CD4-positive, alpha-beta T cell (primary cell): ENCODE measurements around the gene COL4A2. TPM values are rescaled to one million over a fixed set of nuclear protein-coding genes. Genes with fewer than 3 reads are reported as not detected.

Experiments
- ATAC-seq: fragments of 200-7000 bp; cut with Tn5 transposase; one replicate; pipeline ENCODE4 v1.10.0; 2022; ENCODE audit warnings: mild to moderate bottlenecking; ENCODE audit not compliant: poor library complexity
- CTCF ChIA-PET: fragments of 350-600 bp; sonication (Branson Sonifier 250); formaldehyde crosslinking; loops from one replicate; lab custom pipeline; 2021; ENCODE audit warnings: antibody characterized with exemption, inconsistent platforms; lab: Charles Lee
- POLR2A ChIA-PET: fragments of 350-600 bp; sonication (Branson Sonifier 250); formaldehyde crosslinking; loops from one replicate; lab custom pipeline; 2021; ENCODE audit warnings: antibody characterized with exemption, inconsistent platforms; lab: Charles Lee
- DNase-seq, 14 experiments: peaks; one replicate each; pipeline ENCODE4 v3.0.0-alpha.2; 2013 to 2020; ENCODE audit warnings: mixed read lengths in 2 of 14
- H3K27ac ChIP-seq, 2 donors: one replicate each; pipeline versions ENCODE4 v1.5.1 to v1.7.0; 2013; ENCODE audit warnings: low read length in 2 of 2, low read depth in 1 of 2, mild to moderate bottlenecking in 1 of 2
- H3K27me3 ChIP-seq, 2 experiments: 1 replicate in 1 of 2; 2 replicates in 1 of 2; pipeline versions ENCODE4 v1.6.1 to v1.7.0; 2013; ENCODE audit warnings: low read length in 2 of 2, control low read depth in 1 of 2, mild to moderate bottlenecking in 1 of 2, moderate library complexity in 1 of 2; ENCODE audit not compliant: insufficient read depth in 2 of 2, control insufficient read depth in 1 of 2
- H3K36me3 ChIP-seq: one replicate; pipeline ENCODE4 v1.6.1; 2013; ENCODE audit warnings: low read length, control low read depth; ENCODE audit not compliant: insufficient read depth
- H3K4me1 ChIP-seq: one replicate; pipeline ENCODE4 v1.6.1; 2013; ENCODE audit warnings: low read length, control low read depth; ENCODE audit not compliant: insufficient read depth
- H3K4me3 ChIP-seq: one replicate; pipeline ENCODE4 v1.5.1; 2013; ENCODE audit warnings: mild to moderate bottlenecking, low read length, moderate library complexity
- H3K9me3 ChIP-seq, 2 experiments: 1 replicate in 1 of 2; 2 replicates in 1 of 2; pipeline versions ENCODE4 v1.6.1 to v1.7.0; 2013; ENCODE audit warnings: low read length in 2 of 2, mild to moderate bottlenecking in 2 of 2, control low read depth in 1 of 2, moderate library complexity in 1 of 2; ENCODE audit not compliant: control insufficient read depth in 1 of 2, insufficient read depth in 1 of 2
- H3K27ac Mint-ChIP-seq: one replicate; pipeline ENCODE4 v1.8.0; 2020; ENCODE audit warnings: mixed read lengths
- H3K27me3 Mint-ChIP-seq: one replicate; pipeline ENCODE4 v1.8.0; 2021; ENCODE audit warnings: mixed read lengths
- H3K36me3 Mint-ChIP-seq: one replicate; pipeline ENCODE4 v1.8.0; 2021; ENCODE audit warnings: low read depth, mixed read lengths
- H3K4me1 Mint-ChIP-seq: one replicate; pipeline ENCODE4 v1.8.0; 2021; ENCODE audit warnings: low read depth, mixed read lengths
- H3K4me3 Mint-ChIP-seq: one replicate; pipeline ENCODE4 v1.8.0; 2020; ENCODE audit warnings: mild to moderate bottlenecking, mixed read lengths
- H3K9me3 Mint-ChIP-seq: one replicate; pipeline ENCODE4 v1.8.0; 2020; ENCODE audit warnings: mixed read lengths
- CTCF ChIP-seq: fragments of 200-600 bp; IDR thresholded peaks from one replicate; pipeline ENCODE4 v1.8.0; 2022; ENCODE audit warnings: antibody characterized with exemption, mild to moderate bottlenecking
- intact Hi-C, 2 experiments: fragments of 100-400 bp; cut with DNase I in 1 of 2; cut with micrococcal nuclease in 1 of 2; formaldehyde crosslinking; loops; one replicate each; pipeline versions ENCODE4 v1.15.1 to v1.9.0; 2023 to 2025; cut with DNase I, micrococcal nuclease
- total RNA-seq, 174 experiments: library from RNA in 2 of 174; stranded (reverse) in 2 of 174; gene quantifications; one replicate each; pipeline ENCODE4 v1.2.3 and lab custom pipeline; 2021 to 2026

COL4A2 gene
- total RNA-seq, 2 experiments from 2014 or later = not detected

- intact Hi-C loops = no loop called here
- H3K27ac ChIP-seq = no peak overlapping the region
- no peak overlapping the region for H3K4me3 ChIP-seq
- Mint-ChIP-seq H3K4me3 (no peak overlapping the region), H3K4me1 (no peaks in the 10 kb centered on the region), H3K36me3 (no peaks in the 10 kb centered on the region), H3K27ac (no peak overlapping the region), H3K9me3 (no peaks in the 10 kb centered on the region), H3K27me3 (peaks cover 46% of the 10 kb centered on the region)
- ATAC-seq (no peak), DNase-seq (no peak)
- no peaks in the 10 kb centered on the region for H3K4me1 ChIP-seq
- POLR2A ChIA-PET = no interaction called here
- H3K27me3 ChIP-seq = peaks cover 4 to 11% of the 10 kb centered on the region in 2 experiments
- no peaks in the 10 kb centered on the region for H3K36me3 ChIP-seq
- CTCF ChIA-PET = no interaction called here
- no peak for TF ChIP-seq CTCF
- peaks cover 0 to 7% of the 10 kb centered on the region in 2 experiments for H3K9me3 ChIP-seq
These were observed 44.4 kb upstream of the COL4A2 start for GRCh38 chr13:110262508-110263291.

- H3K27me3 Mint-ChIP-seq = peaks cover 46% of the 10 kb centered on the region
These were observed 43.7 kb upstream of the COL4A2 start for GRCh38 chr13:110263404-110263803.

GRCh38 chr13:110263888-110264287 is 43.2 kb upstream of the COL4A2 start:
- CTCF ChIA-PET = no interaction called here
- Mint-ChIP-seq H3K27me3 (peaks cover 46% of the 10 kb centered on the region), H3K4me1 (no peaks in the 10 kb centered on the region), H3K4me3 (no peak overlapping the region), H3K36me3 (no peaks in the 10 kb centered on the region), H3K9me3 (no peaks in the 10 kb centered on the region), H3K27ac (no peak overlapping the region)
- Histone ChIP-seq H3K27me3 (peaks cover 4 to 9% of the 10 kb centered on the region in 2 experiments), H3K36me3 (no peaks in the 10 kb centered on the region), H3K4me1 (no peaks in the 10 kb centered on the region), H3K27ac (no peak overlapping the region), H3K9me3 (peaks cover 0 to 7% of the 10 kb centered on the region in 2 experiments), H3K4me3 (no peak overlapping the region)
- DNase-seq (no peak), ATAC-seq (no peak)
- no peak for TF ChIP-seq CTCF
- intact Hi-C loops = no loop called here
- POLR2A ChIA-PET = no interaction called here

More at GRCh38 chr13:110263404-110263803, 43.7 kb upstream of the COL4A2 start:
- no peak for TF ChIP-seq CTCF
- no peaks in the 10 kb centered on the region for H3K9me3 Mint-ChIP-seq
- H3K4me3 Mint-ChIP-seq = no peak overlapping the region
- ChIA-PET POLR2A (no interaction called here), CTCF (no interaction called here)
- ATAC-seq (no peak), DNase-seq (no peak)
- intact Hi-C loops = no loop called here
- peaks cover 0 to 7% of the 10 kb centered on the region in 2 experiments for H3K9me3 ChIP-seq
- H3K27me3 ChIP-seq = peaks cover 4 to 11% of the 10 kb centered on the region in 2 experiments
- H3K4me3 ChIP-seq = no peak overlapping the region
- H3K4me1 Mint-ChIP-seq = no peaks in the 10 kb centered on the region
- H3K36me3 Mint-ChIP-seq = no peaks in the 10 kb centered on the region
- no peaks in the 10 kb centered on the region for H3K36me3 ChIP-seq
- H3K4me1 ChIP-seq = no peaks in the 10 kb centered on the region
- H3K27ac ChIP-seq = no peak overlapping the region
- no peak overlapping the region for H3K27ac Mint-ChIP-seq
